ENCODE data around the gene SMIM43.

- TF ChIP-seq CTCF (conservative IDR thresholded peaks at IDR 0.05; ENCODE audit: low read depth, low read length) (no peak), EZH2 (IDR thresholded peaks at IDR 0.05; ENCODE audit: low read length, unreplicated experiment) (no peak)
Observed at GRCh38 chr4:121765971-121766538, 1.1 kb upstream of the SMIM43 start.

All from PC-3 (cell line).